AG04450 (cell line): ENCODE measurements around the gene SOS1. TPM values are rescaled to one million over a fixed set of nuclear protein-coding genes. Genes with fewer than 3 reads are reported as not detected.

Experiments used
- CTCF ChIA-PET: fragments of 300-600, 350-600 bp; formaldehyde crosslinking; extraction: SDS; loops from one replicate; lab custom pipeline; 2022; ENCODE audit warnings: antibody characterized with exemption, inconsistent platforms; lab: Charles Lee
- POLR2A ChIA-PET: fragments of 350-600 bp; formaldehyde crosslinking; extraction: SDS; loops from one replicate; lab custom pipeline; 2021; ENCODE audit warnings: antibody characterized with exemption, inconsistent platforms; lab: Yijun Ruan, JAX
- DNase-seq: peaks from one replicate; pipeline ENCODE4 v3.0.0-alpha.2; 2011; ENCODE audit warnings: low read depth, low spot score
- H3K27ac ChIP-seq: one replicate; pipeline ENCODE4 v1.5.1; 2012; ENCODE audit warnings: low read depth, low read length, control low read depth
- H3K27me3 ChIP-seq: one replicate; pipeline ENCODE4 v1.6.0; 2012; ENCODE audit warnings: low read length; ENCODE audit not compliant: control insufficient read depth, insufficient read depth
- H3K4me3 ChIP-seq: 2 replicates; pipeline ENCODE4 v1.5.1; 2011; ENCODE audit warnings: mild to moderate bottlenecking, low read depth, low read length, control low read depth
- H3K9me3 ChIP-seq: 2 replicates; pipeline ENCODE4 v1.5.1; 2012; ENCODE audit warnings: low read length; ENCODE audit not compliant: control insufficient read depth, insufficient read depth
- CTCF ChIP-seq: IDR thresholded peaks from 2 replicates; pipeline ENCODE4 v1.5.1; 2011; ENCODE audit warnings: low read depth, low read length, control low read depth, inconsistent platforms
- polyA plus RNA-seq: library from polyadenylated mRNA; depleted of rRNA; stranded (reverse); fragments of >200 nt; gene quantifications from 2 replicates; pipeline ENCODE4 v1.2.3, GENCODE V29; 2011

SOS1 gene
- polyA plus RNA-seq, 1 experiment = 42.2 TPM

GRCh38 chr2:39008665-39009064 is 112.2 kb downstream of the SOS1 start:
- TF ChIP-seq CTCF = no peak
- H3K27ac ChIP-seq = no peak overlapping the region
- no peak overlapping the region for H3K4me3 ChIP-seq
- no peak for DNase-seq
- ChIA-PET POLR2A (no interaction called here), CTCF (interaction anchor here (1.7 to 1.8 kb wide), 2 partner anchors 9 to 61 kb away, joined by 6 read pairs; no protein-coding TSS in a partner anchor)
- no peaks in the 10 kb centered on the region for H3K9me3 ChIP-seq
- H3K27me3 ChIP-seq = no peaks in the 10 kb centered on the region

DNA sequence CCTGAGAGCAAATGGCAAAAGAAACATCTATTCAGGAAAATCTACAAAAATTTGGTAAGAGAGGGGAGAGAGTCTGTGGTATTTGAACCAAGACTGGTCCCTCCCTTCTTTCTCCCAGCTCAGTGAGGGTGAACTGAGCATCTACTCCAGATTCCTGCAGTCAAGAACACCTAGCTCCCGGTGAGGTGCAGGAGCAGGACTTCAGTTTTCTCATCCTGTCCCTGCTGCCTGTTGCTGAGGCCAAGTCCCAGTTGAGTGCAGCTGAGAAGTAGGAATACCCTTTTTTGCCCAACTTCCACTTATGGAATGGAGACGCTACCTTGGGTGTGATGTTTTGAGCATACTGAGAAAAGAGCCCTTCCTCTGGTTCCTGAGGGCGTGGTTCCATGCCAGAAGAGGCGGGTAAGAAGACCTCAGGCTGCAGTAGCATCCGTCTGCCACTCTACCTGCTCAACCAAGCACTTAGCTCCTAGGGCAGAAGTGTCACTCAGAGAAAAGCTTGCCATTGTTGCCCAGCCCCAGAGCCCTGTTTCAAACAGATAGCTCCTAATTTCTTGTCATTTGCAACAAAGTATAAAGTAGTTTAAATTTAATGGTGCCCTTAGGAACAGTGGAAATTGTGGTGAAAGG is 112.9 kb downstream of the SOS1 start:
- no peak overlapping the region for H3K4me3 ChIP-seq
- no peaks in the 10 kb centered on the region for H3K27me3 ChIP-seq
- DNase-seq = no peak
- H3K27ac ChIP-seq = no peak overlapping the region
- CTCF ChIA-PET = interaction anchor here (1.7 kb wide), 1 partner anchor 9 kb away, joined by 6 read pairs; no protein-coding TSS in a partner anchor
- no peak for TF ChIP-seq CTCF
- H3K9me3 ChIP-seq = no peaks in the 10 kb centered on the region
- POLR2A ChIA-PET = no interaction called here

GRCh38 chr2:39000552-39000951 is 120.3 kb downstream of the SOS1 start:
- no peak overlapping the region for H3K27ac ChIP-seq
- H3K4me3 ChIP-seq = no peak overlapping the region
- ChIA-PET POLR2A (no interaction called here), CTCF (interaction anchor here (1.6 to 2.2 kb wide), 2 partner anchors 53 to 227 kb away, joined by 5 to 9 read pairs; no protein-coding TSS in a partner anchor)
- H3K27me3 ChIP-seq = no peaks in the 10 kb centered on the region
- H3K9me3 ChIP-seq = no peaks in the 10 kb centered on the region
- no peak for DNase-seq
- TF ChIP-seq CTCF = no peak

GRCh38 chr2:38997781-38998180 is 123.1 kb downstream of the SOS1 start:
- DNase-seq = peak; percentile 88
- Histone ChIP-seq H3K27me3 (no peaks in the 10 kb centered on the region), H3K4me3 (no peak overlapping the region), H3K9me3 (no peaks in the 10 kb centered on the region), H3K27ac (peak overlapping the region; percentile 47)
- ChIA-PET POLR2A (interaction anchor here (1.1 to 1.4 kb wide), 2 partner anchors 28 to 246 kb away, joined by 3 to 5 read pairs; partner anchors contain the start of gene SRSF7), CTCF (interaction anchor here (0.6 to 1.5 kb wide), 3 partner anchors 38 to 418 kb away, joined by 3 to 4 read pairs (median 3); no protein-coding TSS in a partner anchor)
- no peak for TF ChIP-seq CTCF

- no peaks in the 10 kb centered on the region for H3K9me3 ChIP-seq
- no peak overlapping the region for H3K27ac ChIP-seq
- DNase-seq = no peak
- H3K27me3 ChIP-seq = no peaks in the 10 kb centered on the region
- H3K4me3 ChIP-seq = no peak overlapping the region
- TF ChIP-seq CTCF = no peak
- POLR2A ChIA-PET = no interaction called here
- CTCF ChIA-PET = no interaction called here
Observed at GRCh38 chr2:38991899-38992298, 129.0 kb downstream of the SOS1 start.
